NCI-H526 treated with DMSO at 0.1 percent for 48 hours (cell line): Measurements from ENCODE around the gene GRAP.

Source experiments
- DNase-seq: peaks from one replicate; lab custom pipeline; 2025; lab: John Stamatoyannopoulos, UW

Gene GRAP

GRCh38 chr17:19002805-19003542 is 43.8 kb downstream of the GRAP start:
- DNase-seq: no peak

- no peak for DNase-seq
Observed at GRCh38 chr17:19001907-19002590, 44.7 kb downstream of the GRAP start.

- DNase-seq: no peak
Observed at GRCh38 chr17:19000531-19001325, 46.0 kb downstream of the GRAP start.

- no peak for DNase-seq
Observed at GRCh38 chr17:18999911-19000310, 46.8 kb downstream of the GRAP start.

- no peak for DNase-seq
Observed at GRCh38 chr17:18999394-18999793, 47.4 kb downstream of the GRAP start.

GRCh38 chr17:18997650-18998196 is 49.0 kb downstream of the GRAP start:
- no peak for DNase-seq

GRCh38 chr17:18996458-18996857 is 50.3 kb downstream of the GRAP start:
- DNase-seq: no peak

GRCh38 chr17:18995220-18995619 is 51.5 kb downstream of the GRAP start:
- DNase-seq: no peak

- no peak for DNase-seq
Observed at GRCh38 chr17:18994631-18995030, 52.1 kb downstream of the GRAP start.

- DNase-seq: no peak
Observed at GRCh38 chr17:18993905-18994526, 52.7 kb downstream of the GRAP start.

- no peak for DNase-seq
Observed at GRCh38 chr17:18992454-18993130, 54.2 kb downstream of the GRAP start.

- DNase-seq: no peak
Observed at GRCh38 chr17:18991531-18992315, 55.0 kb downstream of the GRAP start.

GRCh38 chr17:18990331-18990730 is 56.4 kb downstream of the GRAP start:
- no peak for DNase-seq

GRCh38 chr17:18988546-18989173 is 58.1 kb downstream of the GRAP start:
- DNase-seq: no peak

- DNase-seq: no peak
Observed at GRCh38 chr17:18987862-18988545, 58.8 kb downstream of the GRAP start.

GRCh38 chr17:18987230-18987610 is 59.5 kb downstream of the GRAP start:
- DNase-seq: no peak

GRCh38 chr17:18986541-18987229 is 60.1 kb downstream of the GRAP start:
- no peak for DNase-seq

GRCh38 chr17:18985475-18985874 is 61.3 kb downstream of the GRAP start:
- DNase-seq: no peak
